Right renal pelvis (tissue), 4 donors: Measurements from ENCODE around the gene F13A1. TPM values are rescaled to one million over a fixed set of nuclear protein-coding genes. Genes with fewer than 3 reads are reported as not detected.

Experiments used
- DNase-seq, 4 donors: peaks; one replicate each; pipeline ENCODE4 v3.0.0-alpha.2; 2013; ENCODE audit warnings: low read depth in 4 of 4, low spot score in 3 of 4, missing footprints in 1 of 4
- polyA plus RNA-seq, 4 donors: library from polyadenylated mRNA; unstranded; fragments of 120-200 nt; gene quantifications; one replicate each; pipeline ENCODE4 v1.2.1, GENCODE V29; 2013; ENCODE audit not compliant: insufficient read length in 4 of 4

Gene F13A1
- 10 to 100 TPM; 14.2 to 16.3 (median 15.6) TPM for polyA plus RNA-seq

- no peak for DNase-seq
Measured at GRCh38 chr6:6319952-6320811, at the start of gene F13A1. F13A1 (minus strand) TSS chr6:6320662; CDS start chr6:6318664, 1,998 bp downstream.

- DNase-seq: no peak
Measured at GRCh38 chr6:6368684-6369052, 48.2 kb upstream of the F13A1 start.

GRCh38 chr6:6368040-6368683, 47.7 kb upstream of the F13A1 start:
- no peak for DNase-seq

- peak in 1 of 4 donors; percentile 35 for DNase-seq
Measured at GRCh38 chr6:6366803-6367202, 46.3 kb upstream of the F13A1 start.

- no peak for DNase-seq
Measured at GRCh38 chr6:6365242-6365641, 44.8 kb upstream of the F13A1 start.

- no peak for DNase-seq
Measured at GRCh38 chr6:6362056-6362840, 41.8 kb upstream of the F13A1 start.

GRCh38 chr6:6357530-6357929, 37.1 kb upstream of the F13A1 start:
- DNase-seq: no peak

GRCh38 chr6:6357032-6357431, 36.6 kb upstream of the F13A1 start:
- DNase-seq: no peak

GRCh38 chr6:6352772-6353171, 32.3 kb upstream of the F13A1 start:
- DNase-seq: no peak

- no peak for DNase-seq
Measured at GRCh38 chr6:6351511-6352025, 31.1 kb upstream of the F13A1 start.

- no peak for DNase-seq
Measured at GRCh38 chr6:6350696-6351095, 30.2 kb upstream of the F13A1 start.

- DNase-seq: no peak
Measured at GRCh38 chr6:6348256-6348655, 27.8 kb upstream of the F13A1 start.

- no peak for DNase-seq
Measured at GRCh38 chr6:6346427-6347023, 26.1 kb upstream of the F13A1 start.

- no peak for DNase-seq
Measured at GRCh38 chr6:6333501-6333900, 13.0 kb upstream of the F13A1 start.

GRCh38 chr6:6332811-6333244, 12.4 kb upstream of the F13A1 start:
- no peak for DNase-seq

- no peak for DNase-seq
Measured at GRCh38 chr6:6331946-6332601, 11.6 kb upstream of the F13A1 start.

- DNase-seq: no peak
Measured at GRCh38 chr6:6331393-6331792, 10.9 kb upstream of the F13A1 start.

GRCh38 chr6:6330407-6330806, 9.9 kb upstream of the F13A1 start:
- DNase-seq: no peak

- no peak for DNase-seq
Measured at GRCh38 chr6:6328451-6328850, 8.0 kb upstream of the F13A1 start.

GRCh38 chr6:6323352-6323751, 2.9 kb upstream of the F13A1 start:
- no peak for DNase-seq
